HepG2 (cell line): Measurements from ENCODE around the gene ANO9. TPM values are rescaled to one million over a fixed set of nuclear protein-coding genes. Genes with fewer than 3 reads are reported as not detected.
A peak's percentile ranks its signal among the peaks of the same experiment; 100 is the strongest.

Experiments used
- ATAC-seq: fragments of 200-7000 bp; cut with Tn5 transposase; 3 replicates; pipeline ENCODE4 v1.9.1; 2020; ENCODE audit warnings: mild to moderate bottlenecking, moderate library complexity
- BruUV-seq: library from RNA; stranded (reverse); fragments of 400-500 nt; replicated peaks from 2 replicates; lab custom pipeline; 2021; lab: Mats Ljungman, UMichigan
- CTCF ChIA-PET: fragments of 300-600 bp; formaldehyde crosslinking; extraction: SDS; loops from one replicate; lab custom pipeline; 2021; ENCODE audit warnings: low total read pairs, inconsistent platforms, low intra/inter-chr PET ratio; lab: Yijun Ruan, JAX
- POLR2A ChIA-PET: fragments of 350-600 bp; sonication (Branson Sonifier 250); formaldehyde crosslinking; loops from one replicate; lab custom pipeline; 2020; ENCODE audit warnings: antibody characterized with exemption, inconsistent platforms; lab: Yijun Ruan, JAX
- DNase-seq: peaks from one replicate; pipeline ENCODE4 v3.0.0-alpha.2; 2015; ENCODE audit warnings: low spot score
- FAIRE-seq: peaks from 3 replicates; lab custom pipeline; 2011; peaks lifted over from hg19 to GRCh38; lab: Jason Lieb, UNC
- H2AFZ ChIP-seq: one replicate; pipeline ENCODE4 v1.6.1; 2011; ENCODE audit warnings: low read length, inconsistent platforms
- H3K27ac ChIP-seq: fragments of 300-600 bp; 3 replicates; pipeline ENCODE4 v1.8.0; 2011; ENCODE audit warnings: mixed run types, mild to moderate bottlenecking, mixed read lengths, low read length, inconsistent platforms; ENCODE audit not compliant: insufficient read depth; ENCODE audit errors: extremely low read length
- H3K27me3 ChIP-seq, 2 experiments: fragments of 200-600 bp in 1 of 2; 2 replicates in 1 of 2; 3 replicates in 1 of 2; pipeline versions ENCODE4 v1.6.0 to v1.8.0; 2011; ENCODE audit warnings: low read length in 2 of 2, mild to moderate bottlenecking in 2 of 2, moderate library complexity in 2 of 2, inconsistent platforms in 1 of 2; ENCODE audit not compliant: insufficient read depth in 2 of 2, control insufficient read depth in 1 of 2
- H3K36me3 ChIP-seq, 2 experiments: fragments of 200-600 bp in 1 of 2; replicated peaks in 1 of 2; 2 replicates in 1 of 2; 3 replicates in 1 of 2; pipeline versions ENCODE4 v1.5.1 to v1.8.0; 2011; ENCODE audit warnings: low read length in 2 of 2, inconsistent platforms in 1 of 2; ENCODE audit not compliant: insufficient read depth in 2 of 2, control insufficient read depth in 1 of 2
- H3K4me1 ChIP-seq: 2 replicates; pipeline ENCODE4 v1.5.1; 2012; ENCODE audit warnings: low read length, inconsistent platforms; ENCODE audit not compliant: insufficient read depth
- H3K4me2 ChIP-seq: 2 replicates; pipeline ENCODE4 v1.6.0; 2011; ENCODE audit warnings: low read depth, low read length, inconsistent platforms
- H3K4me3 ChIP-seq, 3 experiments: fragments of 200-600 bp in 1 of 3; sonication (generic), shearing (Covaris generic) in 1 of 3; replicated peaks in 1 of 3; 2 replicates each; pipeline ENCODE4 v1.5.1; 2011 to 2016; ENCODE audit warnings: low read length in 3 of 3, inconsistent platforms in 2 of 3, low read depth in 2 of 3, mild to moderate bottlenecking in 2 of 3, control low read depth in 1 of 3, mixed read lengths in 1 of 3; ENCODE audit not compliant: insufficient read depth in 1 of 3
- H3K79me2 ChIP-seq: one replicate; pipeline ENCODE4 v1.6.1; 2011; ENCODE audit warnings: low read length, inconsistent platforms; ENCODE audit not compliant: insufficient read depth
- H3K9ac ChIP-seq: 2 replicates; pipeline ENCODE4 v1.6.0; 2011; ENCODE audit warnings: mild to moderate bottlenecking, low read depth, low read length, inconsistent platforms; ENCODE audit not compliant: insufficient read depth
- H3K9me3 ChIP-seq: 2 replicates; pipeline ENCODE4 v1.5.1; 2012; ENCODE audit warnings: mild to moderate bottlenecking, low read length
- H4K20me1 ChIP-seq: 2 replicates; pipeline ENCODE4 v1.6.0; 2011; ENCODE audit warnings: inconsistent platforms, mild to moderate bottlenecking, low read length, moderate library complexity; ENCODE audit not compliant: insufficient read depth
- BCL6 ChIP-seq: IDR thresholded peaks from 2 replicates; pipeline ENCODE4 v1.6.1; 2016; ENCODE audit warnings: missing genetic modification reagents, missing compliant biosample characterization
- CC2D1A ChIP-seq: sonication (generic); formaldehyde crosslinking; IDR thresholded peaks from 2 replicates; pipeline ENCODE4 v1.8.1; 2023; ENCODE audit warnings: mild to moderate bottlenecking, missing genetic modification reagents
- HMGXB4 ChIP-seq, 2 experiments: sonication (generic) in 1 of 2; formaldehyde crosslinking in 1 of 2; IDR thresholded peaks; 2 replicates each; pipeline versions ENCODE4 v1.4.0 to v1.6.1; 2018 to 2020; ENCODE audit warnings: missing genetic modification reagents in 2 of 2, borderline replicate concordance in 1 of 2, low read depth in 1 of 2, mild to moderate bottlenecking in 1 of 2, missing biosample characterization in 1 of 2
- IRX3 ChIP-seq: sonication (generic); formaldehyde crosslinking; IDR thresholded peaks from 2 replicates; pipeline ENCODE4 v1.8.1; 2023; ENCODE audit warnings: mild to moderate bottlenecking, low read depth, missing genetic modification reagents, borderline replicate concordance
- KLF13 ChIP-seq: sonication (generic); formaldehyde crosslinking; IDR thresholded peaks from 2 replicates; pipeline ENCODE4 v1.4.0; 2020; ENCODE audit warnings: mild to moderate bottlenecking, missing genetic modification reagents
- NFE2 ChIP-seq: sonication (generic); formaldehyde crosslinking; IDR thresholded peaks from 2 replicates; pipeline ENCODE4 v1.4.0; 2020; ENCODE audit warnings: missing genetic modification reagents
- NFKB2 ChIP-seq: sonication (generic); formaldehyde crosslinking; IDR thresholded peaks from 2 replicates; pipeline ENCODE4 v1.4.0; 2020; ENCODE audit warnings: missing genetic modification reagents, borderline replicate concordance
- PCBP1 ChIP-seq: fragments of 200-400 bp; formaldehyde crosslinking; IDR thresholded peaks from 2 replicates; pipeline ENCODE4 v1.6.1; 2017; ENCODE audit warnings: mild to moderate bottlenecking, low read depth, low read length, borderline replicate concordance
- REL ChIP-seq: sonication (generic); formaldehyde crosslinking; conservative IDR thresholded peaks from 2 replicates; pipeline ENCODE4 v1.8.0; 2022; ENCODE audit warnings: mild to moderate bottlenecking, missing genetic modification reagents, moderate library complexity
- SKIL ChIP-seq: sonication (generic); formaldehyde crosslinking; IDR thresholded peaks from 2 replicates; pipeline ENCODE4 v1.8.0; 2022; ENCODE audit warnings: missing genetic modification reagents, mild to moderate bottlenecking, moderate library complexity, borderline replicate concordance
- SP2 ChIP-seq: sonication (generic); formaldehyde crosslinking; IDR thresholded peaks from 2 replicates; pipeline ENCODE4 v1.5.1; 2020; ENCODE audit warnings: mild to moderate bottlenecking, missing genetic modification reagents
- SRSF4 ChIP-seq: fragments of 200-400 bp; formaldehyde crosslinking; IDR thresholded peaks from one replicate; pipeline ENCODE4 v1.6.1; 2018; ENCODE audit warnings: mild to moderate bottlenecking, low read depth, low read length, moderate library complexity; ENCODE audit not compliant: poor library complexity, severe bottlenecking
- TMF1 ChIP-seq: sonication (generic); formaldehyde crosslinking; IDR thresholded peaks from 2 replicates; pipeline ENCODE4 v1.8.1; 2022; ENCODE audit warnings: low read depth, missing genetic modification reagents
- ZFP41 ChIP-seq: sonication (generic); formaldehyde crosslinking; IDR thresholded peaks from 2 replicates; pipeline ENCODE4 v1.4.0; 2020; ENCODE audit warnings: mild to moderate bottlenecking, missing genetic modification reagents, borderline replicate concordance
- ZFYVE20 ChIP-seq: sonication (generic); formaldehyde crosslinking; IDR thresholded peaks from 2 replicates; pipeline ENCODE4 v1.8.0; 2023; ENCODE audit warnings: low read depth, mild to moderate bottlenecking, moderate library complexity, missing genetic modification reagents, borderline replicate concordance
- ZNF263 ChIP-seq: sonication (generic); formaldehyde crosslinking; IDR thresholded peaks from 2 replicates; pipeline ENCODE4 v1.4.0; 2020; ENCODE audit warnings: missing genetic modification reagents
- ZNF264 ChIP-seq: sonication (generic); formaldehyde crosslinking; IDR thresholded peaks from 2 replicates; pipeline ENCODE4 v1.4.0; 2020; ENCODE audit warnings: missing genetic modification reagents
- ZNF552 ChIP-seq: sonication (generic); formaldehyde crosslinking; IDR thresholded peaks from 2 replicates; pipeline ENCODE4 v1.9.0; 2022; ENCODE audit warnings: missing genetic modification reagents, mild to moderate bottlenecking, borderline replicate concordance
- WGBS: methylation state at CpG from one replicate; pipeline ENCODE4 v1.1.6; 2017; ENCODE audit warnings: low lambda C conversion rate; 5-methylcytosine and 5-hydroxymethylcytosine counted together
- in situ Hi-C: cut with HindIII; loops from 2 replicates; pipeline ENCODE4 v1.10.0; 2017; ENCODE audit warnings: low pct_unique_long_range_greater_than_20kb; ENCODE audit not compliant: extremely low pct_ligation_motif_present
- intact Hi-C: fragments of 100-400 bp; cut with micrococcal nuclease; formaldehyde crosslinking; loops from one replicate; pipeline ENCODE4 v1.10.0; 2022; ENCODE audit not compliant: unreplicated experiment
- polyA plus RNA-seq, 8 experiments: library from polyadenylated mRNA; depleted of rRNA in 3 of 8; stranded (reverse) in 7 of 8; unstranded in 1 of 8; fragments of >200 nt; fragmentation: Illumina TruSeq in 4 of 8; extraction: Trizol in 4 of 8; gene quantifications; 2 replicates each; pipeline versions ENCODE4 v1.2.1 to v1.2.3, GENCODE V29; 2011 to 2016; ENCODE audit warnings: low read depth in 4 of 8, missing spikeins in 1 of 8, mixed read lengths in 1 of 8; ENCODE audit not compliant: insufficient read depth in 1 of 8
- total RNA-seq, 5 experiments: library from RNA; depleted of rRNA; stranded (reverse); fragments of >200 nt; fragmentation: Illumina TruSeq; extraction: Trizol; gene quantifications; 2 replicates each; pipeline ENCODE4 v1.2.3, GENCODE V29; 2016; ENCODE audit warnings: low read depth in 1 of 5

ANO9 gene
- total and polyA plus RNA-seq, 2 of the 13 experiments (the other 11 are each of a cell fraction or from before 2014, with no cell fraction given) = 8.9 to 14.3 TPM

GRCh38 chr11:415640-416041 lies 26.2 kb downstream of the ANO9 start:
- Histone ChIP-seq H3K4me2 (peak overlapping the region; percentile 67), H3K9ac (no peak overlapping the region), H3K4me1 (peaks cover 39% of the 10 kb centered on the region), H3K27ac (no peak overlapping the region), H3K79me2 (no peaks in the 10 kb centered on the region), H3K27me3 (peaks cover 2 to 10% of the 10 kb centered on the region in 2 experiments; a peak in 1 of 5 replicates), H3K9me3 (no peaks in the 10 kb centered on the region), H3K4me3 (peak overlapping the region; percentile 36 to 67 (median 42)), H3K36me3 (no peaks in the 10 kb centered on the region), H4K20me1 (no peaks in the 10 kb centered on the region), H2AFZ (no peak overlapping the region)
- intact Hi-C loops (no loop called here), in situ Hi-C loops (no loop called here)
- FAIRE-seq (no peak), DNase-seq (no peak), ATAC-seq (peak; percentile 38)
- 0% methylated on average over 1 of the region's 5 CpGs for WGBS
- POLR2A ChIA-PET = interaction anchor here (1.5 to 2.8 kb wide), 5 partner anchors 26 to 90 kb away, joined by 6 to 14 read pairs (median 7); partner anchors contain the start of genes ANO9 and RNH1
- CTCF ChIA-PET = no interaction called here
- no TSS peak for BruUV-seq
- TF ChIP-seq KLF13 (CRISPR knock-in tag) = no peak
- TF ChIP-seq TMF1 (CRISPR knock-in tag) = no peak
- TF ChIP-seq ZNF552 (CRISPR knock-in tag) = no peak
- no peak for TF ChIP-seq ZNF264 (CRISPR knock-in tag)
- TF ChIP-seq SP2 (CRISPR knock-in tag) = 0 out of 2 replicates have a peak, but pooled peaks have one; percentile 4
- no peak for TF ChIP-seq NFE2 (CRISPR knock-in tag)
- TF ChIP-seq ZNF263 (CRISPR knock-in tag) = no peak
- peak in 1 of 2 experiments; percentile 26; a peak in 1 of 4 replicates for TF ChIP-seq HMGXB4 (CRISPR knock-in tag; IDR thresholded peaks at IDR 0.05; ENCODE audit: borderline replicate concordance in 1 of 2, low read depth in 1 of 2)
- no peak for TF ChIP-seq REL (CRISPR knock-in tag)
- no peak for TF ChIP-seq SRSF4
- TF ChIP-seq NFKB2 (CRISPR knock-in tag) = 0 out of 2 replicates have a peak, but pooled peaks have one; percentile 2
- no peak for TF ChIP-seq BCL6 (CRISPR knock-in tag)
- no peak for TF ChIP-seq ZFP41 (CRISPR knock-in tag)
- no peak for TF ChIP-seq PCBP1
- no peak for TF ChIP-seq CC2D1A (CRISPR knock-in tag)
- no peak for TF ChIP-seq SKIL (CRISPR knock-in tag)
- TF ChIP-seq IRX3 (CRISPR knock-in tag) = no peak
- no peak for TF ChIP-seq ZFYVE20 (CRISPR knock-in tag)
